Endometrium (tissue), 2 donors: Measurements from ENCODE around the gene IGSF11.
"Not testable (repeated sequence)": the region's sequence is repeated elsewhere in the genome, so short reads cannot be mapped to it uniquely, and the experiment has no call there.

Experiments used
- FAIRE-seq: peaks from 2 replicates; lab custom pipeline; 2012; peaks lifted over from hg19 to GRCh38; lab: Jason Lieb, UNC
- donor health status: control.
- donor health status: control.

IGSF11 gene

GRCh38 chr3:118990823-118991560 lies 43.7 kb downstream of the IGSF11 start:
- no peak for FAIRE-seq

- FAIRE-seq: no peak
These were observed 46.2 kb downstream of the IGSF11 start for GRCh38 chr3:118988198-118989130.

- FAIRE-seq: no peak
These were observed 47.2 kb downstream of the IGSF11 start for GRCh38 chr3:118987477-118987876.

- no peak for FAIRE-seq
These were observed 47.9 kb downstream of the IGSF11 start for GRCh38 chr3:118986734-118987133.

GRCh38 chr3:118984699-118985098 lies 49.9 kb downstream of the IGSF11 start:
- FAIRE-seq: no peak

GRCh38 chr3:118981494-118982134 lies 53.0 kb downstream of the IGSF11 start:
- no peak for FAIRE-seq

- no peak for FAIRE-seq
These were observed 53.8 kb downstream of the IGSF11 start for GRCh38 chr3:118980832-118981231.

- FAIRE-seq: no peak
These were observed 56.3 kb downstream of the IGSF11 start for GRCh38 chr3:118978393-118978758.

- FAIRE-seq: no peak
These were observed 56.8 kb downstream of the IGSF11 start for GRCh38 chr3:118977671-118978392.

GRCh38 chr3:118977118-118977517 lies 57.5 kb downstream of the IGSF11 start:
- FAIRE-seq: no peak

- FAIRE-seq: not testable (repeated sequence)
These were observed 59.2 kb downstream of the IGSF11 start for GRCh38 chr3:118975476-118975875.

GRCh38 chr3:118974356-118975097 lies 60.1 kb downstream of the IGSF11 start:
- no peak for FAIRE-seq

GRCh38 chr3:118973050-118973449 lies 61.6 kb downstream of the IGSF11 start:
- no peak for FAIRE-seq

- FAIRE-seq: no peak
These were observed 63.8 kb downstream of the IGSF11 start for GRCh38 chr3:118970819-118971218.

GRCh38 chr3:118968640-118969039 lies 66.0 kb downstream of the IGSF11 start:
- no peak for FAIRE-seq

- no peak for FAIRE-seq
These were observed 66.5 kb downstream of the IGSF11 start for GRCh38 chr3:118968111-118968510.

- FAIRE-seq: no peak
These were observed 67.9 kb downstream of the IGSF11 start for GRCh38 chr3:118966700-118967099.

GRCh38 chr3:118963711-118964110 lies 70.9 kb downstream of the IGSF11 start:
- FAIRE-seq: no peak

GRCh38 chr3:118960876-118961450 lies 73.7 kb downstream of the IGSF11 start:
- FAIRE-seq: no peak

GRCh38 chr3:118955914-118956556 lies 78.6 kb downstream of the IGSF11 start:
- FAIRE-seq: no peak
